SK-N-MC (cell line): Measurements from ENCODE around the gene COQ9.
A peak's percentile ranks its signal among the peaks of the same experiment; 100 is the strongest.
"Not testable (repeated sequence)": the region's sequence is repeated elsewhere in the genome, so short reads cannot be mapped to it uniquely, and the experiment has no call there.

Source experiments
- DNase-seq: peaks from one replicate; pipeline ENCODE4 v3.0.0-alpha.2; 2011; ENCODE audit warnings: low read depth, low spot score
- H3K27ac ChIP-seq: fragments of 200-600 bp; sonication (generic); 2 replicates; pipeline ENCODE4 v1.5.1; 2016; ENCODE audit warnings: mixed run types
- H3K36me3 ChIP-seq: fragments of 200-600 bp; sonication (generic); 2 replicates; pipeline ENCODE4 v1.6.1; 2017; ENCODE audit warnings: antibody characterized with exemption, low read length, mixed read lengths; ENCODE audit not compliant: insufficient read depth
- H3K4me3 ChIP-seq: fragments of 200-600 bp; sonication (generic); 2 replicates; pipeline ENCODE4 v1.5.1; 2016
- H3K9ac ChIP-seq: fragments of 200-600 bp; sonication (generic); 2 replicates; pipeline ENCODE4 v1.8.0; 2017; ENCODE audit warnings: mixed run types, mixed read lengths; ENCODE audit not compliant: insufficient read length
- H3K9me3 ChIP-seq: fragments of 200-600 bp; sonication (generic); 2 replicates; pipeline ENCODE4 v1.6.1; 2017; ENCODE audit warnings: low read depth, mild to moderate bottlenecking, antibody characterized with exemption, low read length, moderate library complexity, mixed read lengths
- EZH2 ChIP-seq: fragments of 200-600 bp; sonication (generic); IDR thresholded peaks from one replicate; pipeline ENCODE4 v1.6.1; 2017; ENCODE audit warnings: antibody characterized with exemption
- FOXP2 ChIP-seq: optimal IDR thresholded peaks from 2 replicates; pipeline ENCODE3; 2011; ENCODE audit warnings: mild to moderate bottlenecking, moderate library complexity; ENCODE audit not compliant: insufficient read depth; ENCODE audit errors: extremely low read length, control extremely low read depth
- POLR2AphosphoS5 ChIP-seq: IDR thresholded peaks from 2 replicates; pipeline ENCODE4 v1.6.1; 2012; ENCODE audit warnings: mild to moderate bottlenecking, low read depth, low read length, borderline replicate concordance

Gene COQ9

GRCh38 chr16:57485091-57485915, 38.0 kb downstream of the COQ9 start:
- H3K9ac ChIP-seq = no peak overlapping the region

GRCh38 chr16:57485916-57486857, 38.9 kb downstream of the COQ9 start, which contains the start of gene DOK4:
Gene DOK4 (minus strand): TSS chr16:57486493. CDS start chr16:57479507, 6,986 bp downstream.
- Histone ChIP-seq H3K9me3 (no peaks in the 10 kb centered on the region), H3K9ac (no peak within 1 kb of the TSS), H3K4me3 (peak within 1 kb of the TSS; percentile 73), H3K36me3 (no peaks in the 10 kb centered on the region), H3K27ac (no peak within 1 kb of the TSS)
- TF ChIP-seq POLR2AphosphoS5 = no peak
- TF ChIP-seq FOXP2 = no peak
- no peak for TF ChIP-seq EZH2
- no peak for DNase-seq

More at GRCh38 chr16:57485091-57485915, 38.0 kb downstream of the COQ9 start:
- no peak for DNase-seq
- TF ChIP-seq EZH2 (no peak), FOXP2 (no peak), POLR2AphosphoS5 (no peak)
- H3K9me3 ChIP-seq = no peaks in the 10 kb centered on the region
- H3K27ac ChIP-seq = no peak overlapping the region
- H3K4me3 ChIP-seq = peak overlapping the region; percentile 73
- H3K36me3 ChIP-seq = no peaks in the 10 kb centered on the region

GRCh38 chr16:57486858-57487834, 39.9 kb downstream of the COQ9 start:
- no peak for DNase-seq
- peak overlapping the region; percentile 58 for H3K4me3 ChIP-seq
- no peak overlapping the region for H3K9ac ChIP-seq
- no peak overlapping the region for H3K27ac ChIP-seq
- TF ChIP-seq EZH2 = no peak
- TF ChIP-seq FOXP2 = no peak
- no peak for TF ChIP-seq POLR2AphosphoS5
- H3K36me3 ChIP-seq = no peaks in the 10 kb centered on the region
- H3K9me3 ChIP-seq = no peaks in the 10 kb centered on the region

GRCh38 chr16:57489229-57489628, 42.0 kb downstream of the COQ9 start:
- H3K9me3 ChIP-seq = no peaks in the 10 kb centered on the region
- TF ChIP-seq FOXP2 (no peak), POLR2AphosphoS5 (no peak), EZH2 (no peak)
- H3K4me3 ChIP-seq = no peak overlapping the region
- H3K9ac ChIP-seq = no peak overlapping the region
- H3K36me3 ChIP-seq = no peaks in the 10 kb centered on the region
- H3K27ac ChIP-seq = no peak overlapping the region
- no peak for DNase-seq

- DNase-seq = no peak
- TF ChIP-seq EZH2 (no peak), POLR2AphosphoS5 (no peak), FOXP2 (no peak)
- H3K36me3 ChIP-seq = no peaks in the 10 kb centered on the region
- no peaks in the 10 kb centered on the region for H3K9me3 ChIP-seq
- H3K4me3 ChIP-seq = no peak overlapping the region
- H3K27ac ChIP-seq = no peak overlapping the region
- no peak overlapping the region for H3K9ac ChIP-seq
Observed at GRCh38 chr16:57493767-57494166, 46.5 kb downstream of the COQ9 start.

- DNase-seq = no peak
- H3K9ac ChIP-seq = no peak overlapping the region
- H3K4me3 ChIP-seq = no peak overlapping the region
- H3K9me3 ChIP-seq = no peaks in the 10 kb centered on the region
- H3K36me3 ChIP-seq = no peaks in the 10 kb centered on the region
- H3K27ac ChIP-seq = no peak overlapping the region
- TF ChIP-seq POLR2AphosphoS5 = no peak
Observed at GRCh38 chr16:57497121-57497520, 49.8 kb downstream of the COQ9 start.

GRCh38 chr16:57498031-57498430, 50.8 kb downstream of the COQ9 start:
- Histone ChIP-seq H3K36me3 (no peaks in the 10 kb centered on the region), H3K9ac (no peak overlapping the region), H3K4me3 (no peak overlapping the region), H3K9me3 (no peaks in the 10 kb centered on the region), H3K27ac (no peak overlapping the region)
- TF ChIP-seq EZH2 (no peak), POLR2AphosphoS5 (no peak), FOXP2 (no peak)
- no peak for DNase-seq

- not testable (repeated sequence) for H3K36me3 ChIP-seq, H3K9me3 ChIP-seq, H3K27ac ChIP-seq, H3K4me3 ChIP-seq, H3K9ac ChIP-seq, DNase-seq
Observed at GRCh38 chr16:57499941-57500340, 52.7 kb downstream of the COQ9 start.
